ENCODE data around the gene ARRB2.
"Not testable (repeated sequence)": the region's sequence is repeated elsewhere in the genome, so short reads cannot be mapped to it uniquely, and the experiment has no call there.

- TF ChIP-seq CTCF, POLR2AphosphoS5, POLR2A (IDR thresholded peaks at IDR 0.05): not testable (repeated sequence)
Measured at GRCh38 chr17:4699401-4700056, 10.9 kb upstream of the ARRB2 start.
